PC-3 (cell line): ENCODE results near the gene PITX1. TPM values are rescaled to one million over a fixed set of nuclear protein-coding genes. Genes with fewer than 3 reads are reported as not detected.

Experiments used
- ATAC-seq: fragments of 200-7000 bp; cut with Tn5 transposase; 2 replicates; pipeline ENCODE4 v1.9.1; 2020; ENCODE audit warnings: mild to moderate bottlenecking, moderate library complexity
- BruUV-seq: library from RNA; stranded (reverse); fragments of 400-500 nt; replicated peaks from 2 replicates; lab custom pipeline; 2021; lab: Mats Ljungman, UMichigan
- CTCF ChIA-PET: fragments of 300-600 bp; sonication (Branson Sonifier 250); formaldehyde crosslinking; loops from one replicate; lab custom pipeline; 2022; ENCODE audit warnings: antibody characterized with exemption; lab: Charles Lee
- POLR2A ChIA-PET: fragments of 300-600 bp; sonication (Branson Sonifier 250); formaldehyde crosslinking; loops from one replicate; lab custom pipeline; 2022; ENCODE audit warnings: antibody characterized with exemption; ENCODE audit not compliant: unreplicated experiment; lab: Charles Lee
- DNase-seq: peaks from one replicate; pipeline ENCODE4 v3.0.0-alpha.2; 2015
- H2AFZ ChIP-seq: fragments of 300-600 bp; sonication (generic); 2 replicates; pipeline ENCODE4 v1.6.0; 2016; ENCODE audit warnings: antibody characterized with exemption, low read length
- H3F3A ChIP-seq: fragments of 300-600 bp; sonication (generic); one replicate; pipeline ENCODE4 v1.6.0; 2017; ENCODE audit warnings: antibody characterized with exemption, low read length, control low read depth, mild to moderate bottlenecking; ENCODE audit not compliant: unreplicated experiment
- H3K27ac ChIP-seq: fragments of 300-600 bp; sonication (generic); 2 replicates; pipeline ENCODE4 v1.5.1; 2016; ENCODE audit warnings: mild to moderate bottlenecking, low read length
- H3K27me3 ChIP-seq: fragments of 300-600 bp; sonication (generic); 2 replicates; pipeline ENCODE4 v1.6.1; 2016; ENCODE audit warnings: low read length, mixed read lengths
- H3K36me3 ChIP-seq: fragments of 300-600 bp; sonication (generic); 2 replicates; pipeline ENCODE4 v1.6.1; 2016; ENCODE audit warnings: low read depth, mixed run types, low read length, mixed read lengths
- H3K4me1 ChIP-seq: fragments of 300-600 bp; sonication (generic); 2 replicates; pipeline ENCODE4 v1.5.1; 2016; ENCODE audit warnings: low read length; ENCODE audit not compliant: insufficient read depth
- H3K4me2 ChIP-seq: fragments of 300-600 bp; sonication (generic); 2 replicates; pipeline ENCODE4 v1.6.0; 2016; ENCODE audit warnings: low read length
- H3K4me3 ChIP-seq: fragments of 300-600 bp; sonication (generic); 2 replicates; pipeline ENCODE4 v1.5.1; 2016; ENCODE audit warnings: mild to moderate bottlenecking, low read length, mixed read lengths
- H3K79me2 ChIP-seq: fragments of 300-600 bp; sonication (generic); 2 replicates; pipeline ENCODE4 v1.6.1; 2017; ENCODE audit warnings: low read length, mixed read lengths
- H3K9ac ChIP-seq: fragments of 300-600 bp; sonication (generic); 2 replicates; pipeline ENCODE4 v1.6.0; 2016; ENCODE audit warnings: mild to moderate bottlenecking, low read length
- H3K9me2 ChIP-seq: fragments of 300-600 bp; sonication (generic); replicated peaks from 2 replicates; pipeline ENCODE4 v1.6.1; 2016; ENCODE audit warnings: mixed run types, low read length, mixed read lengths
- H3K9me3 ChIP-seq: fragments of 300-600 bp; sonication (generic); 2 replicates; pipeline ENCODE4 v1.6.1; 2016; ENCODE audit warnings: low read length, mixed read lengths
- H4K20me1 ChIP-seq: fragments of 300-600 bp; sonication (generic); 2 replicates; pipeline ENCODE4 v1.6.1; 2016; ENCODE audit warnings: low read length, mixed read lengths
- EZH2 ChIP-seq: fragments of 300-600 bp; sonication (generic); IDR thresholded peaks from one replicate; pipeline ENCODE4 v1.6.1; 2017; ENCODE audit warnings: antibody characterized with exemption, mild to moderate bottlenecking, low read length; ENCODE audit not compliant: unreplicated experiment
- EZH2phosphoT487 ChIP-seq: fragments of 300-600 bp; sonication (generic); IDR thresholded peaks from 2 replicates; pipeline ENCODE4 v1.6.1; 2018; ENCODE audit warnings: mild to moderate bottlenecking, antibody characterized with exemption, low read length, borderline replicate concordance
- intact Hi-C: fragments of 100-400 bp; cut with micrococcal nuclease; formaldehyde crosslinking; loops from 2 replicates; pipeline ENCODE4 v1.9.0; 2023
- total RNA-seq: library from RNA; depleted of rRNA; stranded (reverse); fragments of >200 nt; gene quantifications from 2 replicates; pipeline ENCODE4 v1.2.3, GENCODE V29; 2014
- TF ChIP-seq, protein P1 (sequence below): fragments of 300-600 bp; sonication (generic); conservative IDR thresholded peaks from 2 replicates; pipeline ENCODE4 v1.5.1; 2017; ENCODE audit warnings: antibody characterized with exemption, low read depth, mild to moderate bottlenecking, low read length

PITX1 gene
- total RNA-seq, 1 experiment from 2014 or later: 40.8 TPM

- peak overlapping the region; percentile 99 for H3K4me3 ChIP-seq
Observed at GRCh38 chr5:135030956-135031812, 2.8 kb downstream of the PITX1 start.

DNA sequence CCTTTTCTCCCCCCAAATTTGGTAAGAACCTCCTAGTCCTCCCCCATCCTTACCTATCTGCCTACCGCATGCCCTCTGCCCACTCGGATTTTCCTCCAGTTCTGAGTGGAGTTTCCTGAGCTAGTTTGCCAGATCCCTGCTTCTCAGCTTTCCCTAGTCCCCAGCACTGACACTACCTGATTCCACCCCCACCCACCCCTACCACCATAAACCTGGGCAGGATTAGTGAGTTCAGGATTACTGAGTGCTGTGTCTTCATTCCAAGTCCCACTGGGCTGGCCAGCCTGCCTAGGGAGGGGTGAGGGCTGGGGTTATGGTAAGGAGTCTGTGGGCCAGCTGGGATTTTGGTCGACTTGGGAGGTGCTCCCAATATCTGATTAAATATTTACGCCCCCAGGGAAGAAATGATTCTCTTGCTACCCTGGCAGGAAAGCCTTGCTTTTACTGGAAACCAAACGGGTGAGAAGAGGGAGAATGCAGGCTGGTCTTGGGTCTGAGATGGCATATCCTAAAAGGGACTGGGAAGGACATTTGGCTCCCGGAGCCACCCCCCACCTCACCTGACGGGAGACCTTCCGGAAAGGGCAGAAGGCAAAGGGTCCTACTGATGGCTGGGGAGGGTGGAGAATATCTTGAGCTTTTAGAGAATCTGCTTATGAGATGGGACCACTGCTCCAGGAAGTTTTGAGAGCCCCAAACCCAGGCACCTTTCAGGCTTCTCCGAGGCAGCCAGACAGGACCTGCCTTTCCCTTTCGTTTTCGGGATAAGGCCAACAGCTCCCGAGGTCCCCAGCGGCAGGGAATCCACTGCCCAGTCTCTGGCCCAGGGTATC is 3.7 kb downstream of the PITX1 start:
- no peaks in the 10 kb centered on the region for H3K9me2 ChIP-seq
- no peak for TF ChIP-seq EZH2phosphoT487
- no peak for TF ChIP-seq EZH2
- ATAC-seq (no peak), DNase-seq (no peak)
- H3K36me3 ChIP-seq: no peaks in the 10 kb centered on the region
- H3K9me3 ChIP-seq: no peaks in the 10 kb centered on the region
- no peaks in the 10 kb centered on the region for H3K27me3 ChIP-seq
- no peaks in the 10 kb centered on the region for H4K20me1 ChIP-seq
- H3F3A ChIP-seq: no peaks in the 10 kb centered on the region
- no TSS peak for BruUV-seq
- H3K4me2 ChIP-seq: no peak overlapping the region
- H2AFZ ChIP-seq: no peak overlapping the region
- H3K27ac ChIP-seq: no peak overlapping the region
- CTCF ChIA-PET: no interaction called here
- no peak overlapping the region for H3K9ac ChIP-seq
- no peak overlapping the region for H3K4me3 ChIP-seq
- intact Hi-C loops: loop anchor here (5.0 kb wide), 3 partner anchors 52 to 302 kb away; no protein-coding TSS in a partner anchor
- POLR2A ChIA-PET: no interaction called here
- H3K4me1 ChIP-seq: peaks cover 18% of the 10 kb centered on the region
- H3K79me2 ChIP-seq: peaks cover 57% of the 10 kb centered on the region

More at GRCh38 chr5:135030956-135031812, 2.8 kb downstream of the PITX1 start:
- no peaks in the 10 kb centered on the region for H3K9me2 ChIP-seq
- ATAC-seq: no peak
- H3K4me2 ChIP-seq: peak overlapping the region; percentile 87
- H3F3A ChIP-seq: no peaks in the 10 kb centered on the region
- no peaks in the 10 kb centered on the region for H3K36me3 ChIP-seq
- H3K4me1 ChIP-seq: peaks cover 13% of the 10 kb centered on the region
- no peak overlapping the region for H3K9ac ChIP-seq
- H3K9me3 ChIP-seq: no peaks in the 10 kb centered on the region
- H2AFZ ChIP-seq: no peak overlapping the region
- POLR2A ChIA-PET: no interaction called here
- CTCF ChIA-PET: no interaction called here
- no TSS peak for BruUV-seq
- peaks cover 57% of the 10 kb centered on the region for H3K79me2 ChIP-seq
- intact Hi-C loops: loop anchor here (5.0 kb wide), 3 partner anchors 51 to 301 kb away; no protein-coding TSS in a partner anchor
- H3K27me3 ChIP-seq: no peaks in the 10 kb centered on the region
- no peak overlapping the region for H3K27ac ChIP-seq
- no peak for DNase-seq
- H4K20me1 ChIP-seq: no peaks in the 10 kb centered on the region
- no peak for TF ChIP-seq EZH2phosphoT487
- TF ChIP-seq, protein P1, sequence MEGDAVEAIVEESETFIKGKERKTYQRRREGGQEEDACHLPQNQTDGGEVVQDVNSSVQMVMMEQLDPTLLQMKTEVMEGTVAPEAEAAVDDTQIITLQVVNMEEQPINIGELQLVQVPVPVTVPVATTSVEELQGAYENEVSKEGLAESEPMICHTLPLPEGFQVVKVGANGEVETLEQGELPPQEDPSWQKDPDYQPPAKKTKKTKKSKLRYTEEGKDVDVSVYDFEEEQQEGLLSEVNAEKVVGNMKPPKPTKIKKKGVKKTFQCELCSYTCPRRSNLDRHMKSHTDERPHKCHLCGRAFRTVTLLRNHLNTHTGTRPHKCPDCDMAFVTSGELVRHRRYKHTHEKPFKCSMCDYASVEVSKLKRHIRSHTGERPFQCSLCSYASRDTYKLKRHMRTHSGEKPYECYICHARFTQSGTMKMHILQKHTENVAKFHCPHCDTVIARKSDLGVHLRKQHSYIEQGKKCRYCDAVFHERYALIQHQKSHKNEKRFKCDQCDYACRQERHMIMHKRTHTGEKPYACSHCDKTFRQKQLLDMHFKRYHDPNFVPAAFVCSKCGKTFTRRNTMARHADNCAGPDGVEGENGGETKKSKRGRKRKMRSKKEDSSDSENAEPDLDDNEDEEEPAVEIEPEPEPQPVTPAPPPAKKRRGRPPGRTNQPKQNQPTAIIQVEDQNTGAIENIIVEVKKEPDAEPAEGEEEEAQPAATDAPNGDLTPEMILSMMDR: no peak
- no peak for TF ChIP-seq EZH2

GRCh38 chr5:135029477-135030122 is 4.4 kb downstream of the PITX1 start:
- H3K79me2 ChIP-seq: peaks cover 57% of the 10 kb centered on the region

More at GRCh38 chr5:135029477-135030122, 4.4 kb downstream of the PITX1 start:
- no peaks in the 10 kb centered on the region for H3K36me3 ChIP-seq
- H4K20me1 ChIP-seq: no peaks in the 10 kb centered on the region
- BruUV-seq: no TSS peak
- DNase-seq (no peak), ATAC-seq (no peak)
- H2AFZ ChIP-seq: no peak overlapping the region
- H3F3A ChIP-seq: no peaks in the 10 kb centered on the region
- ChIA-PET CTCF (no interaction called here), POLR2A (no interaction called here)
- H3K27me3 ChIP-seq: no peaks in the 10 kb centered on the region
- no peak overlapping the region for H3K4me2 ChIP-seq
- no peaks in the 10 kb centered on the region for H3K9me3 ChIP-seq
- no peak for TF ChIP-seq EZH2phosphoT487
- TF ChIP-seq EZH2: no peak
- TF ChIP-seq, protein P1: no peak
- H3K9me2 ChIP-seq: no peaks in the 10 kb centered on the region
- no peak overlapping the region for H3K27ac ChIP-seq
- intact Hi-C loops: loop anchor here (5.0 kb wide), 3 partner anchors 53 to 303 kb away; no protein-coding TSS in a partner anchor
- H3K4me3 ChIP-seq: no peak overlapping the region
- H3K9ac ChIP-seq: no peak overlapping the region
- H3K4me1 ChIP-seq: peaks cover 15% of the 10 kb centered on the region
